Esophagus mucosa (tissue), 1 donor: Measurements from ENCODE around the gene SLC4A1AP. TPM values are rescaled to one million over a fixed set of nuclear protein-coding genes. Genes with fewer than 3 reads are reported as not detected.

Source experiments
- ATAC-seq: fragments of 200-7000 bp; cut with Tn5 transposase; one replicate; pipeline ENCODE4 v1.9.1; 2020
- total RNA-seq: library from RNA; stranded (reverse); gene quantifications from one replicate; pipeline ENCODE4 v1.2.4, GENCODE V29; 2023
- donor health status: DM: yes; HTN: yes; CAD: no.

The SLC4A1AP gene
- total RNA-seq, 1 donor from 2014 or later: 13.3 TPM

DNA sequence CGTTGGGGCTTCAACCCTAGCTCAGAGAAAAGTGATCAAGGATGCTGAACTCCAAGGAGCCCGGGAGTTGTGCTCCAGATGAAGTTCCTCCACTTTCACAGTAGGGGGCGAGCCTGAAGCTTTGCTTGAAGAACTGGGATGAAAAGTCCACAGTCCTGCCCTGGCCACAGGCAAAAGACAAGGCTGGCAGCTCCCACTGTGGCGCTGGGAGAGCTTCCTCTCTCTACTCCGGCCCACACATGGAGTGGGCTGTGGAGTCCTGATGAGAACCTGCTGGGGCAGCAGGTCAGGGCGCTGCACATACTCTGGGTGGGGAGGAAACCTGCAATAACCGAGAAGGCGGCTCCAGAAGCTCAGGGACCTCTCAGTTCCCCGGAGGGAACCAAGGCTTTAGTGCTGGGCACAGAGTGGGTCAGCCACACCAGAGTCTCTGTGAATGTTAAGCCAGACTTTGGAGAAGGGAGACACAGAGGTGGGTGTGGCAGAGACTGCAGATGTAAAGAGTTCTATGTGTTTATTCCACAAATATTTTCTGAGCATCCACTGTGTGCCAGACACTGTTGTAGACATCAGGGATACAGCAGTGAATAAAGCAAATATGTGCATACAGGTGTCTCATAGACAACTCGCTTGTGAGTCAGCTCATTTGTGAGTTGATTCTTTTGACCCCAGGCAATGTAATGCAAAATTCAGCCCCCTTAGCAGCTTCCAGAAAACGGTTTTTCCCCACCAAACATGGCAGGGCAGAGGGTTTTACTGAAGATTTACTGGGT is 59.9 kb downstream of the SLC4A1AP start:
- ATAC-seq: peak; percentile 59

DNA sequence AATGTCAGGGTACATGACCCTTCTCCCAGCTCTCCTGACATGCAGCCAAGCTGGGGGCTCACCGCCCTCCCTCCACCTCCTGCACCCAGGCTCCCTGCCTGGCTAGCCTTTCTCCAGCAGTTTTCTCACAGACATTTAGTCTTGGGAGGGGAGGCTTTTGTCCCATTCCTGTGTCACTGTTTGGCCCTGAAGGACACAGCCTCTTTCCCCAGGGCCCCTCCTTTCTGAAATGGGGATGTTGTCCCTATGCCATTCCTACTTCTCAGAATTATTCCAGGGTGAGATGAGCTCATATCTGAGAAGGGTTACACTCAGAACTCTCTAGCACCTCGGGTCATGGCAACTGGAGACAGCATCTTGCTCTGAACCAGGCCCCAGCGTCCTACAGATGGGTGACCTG is 60.5 kb downstream of the SLC4A1AP start:
- ATAC-seq: no peak

DNA sequence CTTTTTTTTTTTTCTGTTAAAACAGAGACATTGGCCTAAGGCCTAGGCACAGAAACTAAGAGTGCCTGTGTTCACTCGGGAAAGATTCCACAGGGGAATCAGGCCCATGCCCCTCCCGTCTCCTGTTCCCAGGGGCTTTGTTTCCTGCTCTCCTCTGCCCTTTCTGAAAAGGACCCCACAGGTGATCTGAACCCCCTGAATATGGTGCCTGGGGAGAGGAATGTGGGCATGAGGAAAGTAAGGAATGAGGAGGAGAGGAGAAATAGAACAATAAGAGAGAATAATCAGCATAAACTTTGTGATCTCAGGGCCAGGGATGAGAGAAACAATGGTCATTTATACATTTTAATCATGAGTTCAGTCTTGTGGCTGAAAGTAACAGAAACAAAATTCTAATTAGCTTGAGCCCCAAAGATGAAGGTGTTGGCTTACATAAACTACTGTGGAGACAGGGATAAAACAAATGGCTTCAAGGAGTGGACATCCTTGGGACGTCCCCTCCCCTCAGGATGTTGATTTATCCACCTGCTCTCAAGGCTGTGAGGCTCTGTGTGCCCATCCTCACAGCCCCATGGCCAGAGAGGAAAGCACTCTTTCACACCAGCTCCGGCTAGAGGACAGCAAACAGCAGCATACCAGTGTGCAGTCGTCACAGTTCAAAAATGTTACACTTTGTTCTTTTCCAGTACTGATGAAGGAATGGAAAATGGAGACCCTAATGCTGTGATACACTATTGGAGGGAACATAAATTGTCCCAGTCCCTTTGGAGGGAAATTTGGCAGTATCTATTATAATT is 61.4 kb downstream of the SLC4A1AP start:
- no peak for ATAC-seq

- ATAC-seq: peak; percentile 62
These were observed 63.6 kb downstream of the SLC4A1AP start for GRCh38 chr2:27727257-27727656.

GRCh38 chr2:27728081-27728858 is 64.6 kb downstream of the SLC4A1AP start:
- ATAC-seq: no peak

DNA sequence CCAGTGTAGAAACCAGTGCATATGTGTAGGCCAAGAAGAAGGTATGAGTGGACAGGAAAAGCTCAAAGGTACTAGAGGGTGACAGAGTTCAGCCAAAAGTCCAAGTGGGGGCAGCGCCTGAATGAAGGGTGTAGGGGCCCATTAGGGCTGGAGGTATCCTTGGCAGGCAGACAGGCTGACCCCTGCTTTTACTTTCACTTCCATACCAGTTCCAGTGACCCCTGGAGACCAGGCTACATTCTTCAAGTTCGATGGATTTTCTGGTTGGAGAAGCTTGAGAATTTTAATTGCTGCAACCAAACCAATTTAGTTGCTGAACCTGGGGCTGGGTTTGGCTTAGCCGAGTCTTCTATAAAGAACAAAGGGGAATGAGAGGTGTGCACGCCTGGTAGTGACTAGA is 65.5 kb downstream of the SLC4A1AP start:
- ATAC-seq: no peak

DNA sequence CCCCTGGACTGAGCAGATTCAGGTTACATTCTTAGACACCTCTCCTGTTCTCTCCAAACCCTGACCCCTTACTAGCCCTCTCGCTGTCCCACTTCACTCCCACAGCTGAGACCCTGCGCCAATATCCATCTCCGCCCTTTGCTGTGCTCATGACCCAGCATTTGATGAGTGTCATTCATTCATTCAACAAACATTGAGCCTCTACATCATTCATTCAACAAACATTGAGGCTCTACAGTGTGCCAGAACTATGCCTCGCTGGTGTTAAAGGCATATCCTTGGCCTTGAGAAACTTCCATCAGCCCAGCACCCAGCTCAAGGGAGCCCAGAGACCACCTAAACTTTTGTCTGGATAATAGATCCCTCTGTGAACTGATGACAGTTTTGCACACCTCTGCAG is 65.9 kb downstream of the SLC4A1AP start:
- no peak for ATAC-seq

DNA sequence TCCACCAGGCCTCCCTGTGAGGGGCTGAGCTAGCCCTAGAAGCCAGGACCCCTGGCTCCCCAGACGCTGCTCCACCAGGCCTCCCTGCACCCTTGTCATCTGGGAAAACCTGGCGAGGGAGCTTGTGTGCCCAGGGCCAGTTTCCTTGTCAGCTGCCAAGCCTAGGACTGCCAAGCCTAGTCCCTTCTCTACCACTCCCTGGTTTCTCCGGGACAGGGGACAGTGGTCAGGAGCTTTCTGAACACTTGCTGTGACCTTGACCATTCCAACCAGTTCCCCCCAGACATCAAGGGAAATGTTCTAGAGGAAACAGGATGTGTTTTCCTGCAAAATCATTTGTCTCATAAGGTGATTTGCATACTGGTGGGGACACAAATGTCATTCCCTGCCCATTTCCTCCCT is 66.6 kb downstream of the SLC4A1AP start:
- peak; percentile 21 for ATAC-seq

DNA sequence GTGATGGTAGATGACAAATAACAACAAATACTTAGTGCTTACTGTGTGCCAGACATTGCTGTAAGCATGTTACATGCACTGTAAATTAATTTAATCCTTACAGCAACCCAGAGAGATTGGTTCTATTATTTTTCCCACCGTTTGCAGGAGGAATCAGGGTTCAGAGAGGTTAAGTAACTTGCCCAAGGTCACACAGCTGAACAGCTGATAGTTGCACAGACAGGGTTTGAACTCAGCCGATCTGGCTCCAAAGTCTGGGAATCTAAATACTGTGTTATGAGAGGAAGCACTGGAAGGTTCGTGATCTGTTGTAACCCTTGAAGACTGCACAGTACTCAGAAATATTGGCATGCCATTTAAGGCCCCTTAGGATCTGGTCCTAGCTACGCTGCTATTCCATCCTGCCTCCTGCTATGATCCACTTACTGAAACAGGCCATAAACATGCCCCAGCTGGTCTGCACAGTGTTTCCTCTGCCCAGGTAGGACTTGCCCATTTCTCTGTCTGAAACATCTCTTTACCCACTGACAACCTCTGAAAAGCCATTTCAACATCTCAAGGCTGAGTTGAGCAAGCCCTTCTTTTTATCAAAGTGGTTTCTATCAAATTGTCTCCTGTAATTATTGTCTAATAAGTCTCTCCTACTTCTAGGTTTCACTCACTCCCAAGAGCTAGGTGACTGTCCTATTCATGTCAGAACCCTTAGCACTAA is 67.4 kb downstream of the SLC4A1AP start:
- peak; percentile 66 for ATAC-seq

DNA sequence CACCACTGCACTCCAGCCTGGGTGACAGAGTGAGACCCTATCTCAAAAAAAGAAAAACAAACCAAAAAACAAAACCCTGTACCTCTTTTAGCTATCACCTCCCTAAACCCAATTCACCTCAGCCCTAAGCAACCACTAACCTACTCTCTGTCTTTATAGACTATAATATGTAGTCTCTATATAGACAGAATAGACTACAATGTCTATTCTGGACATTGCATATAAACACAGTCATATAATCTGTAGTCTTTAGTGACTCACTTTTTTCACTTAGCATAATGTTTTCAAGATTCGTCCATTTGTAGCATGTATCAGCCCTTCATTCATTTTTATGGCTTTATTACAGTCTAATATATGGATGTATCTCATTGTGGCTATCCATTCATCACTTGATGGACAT is 70.6 kb downstream of the SLC4A1AP start:
- ATAC-seq: no peak

- peak; percentile 87 for ATAC-seq
These were observed 71.7 kb downstream of the SLC4A1AP start for GRCh38 chr2:27735263-27735904.

DNA sequence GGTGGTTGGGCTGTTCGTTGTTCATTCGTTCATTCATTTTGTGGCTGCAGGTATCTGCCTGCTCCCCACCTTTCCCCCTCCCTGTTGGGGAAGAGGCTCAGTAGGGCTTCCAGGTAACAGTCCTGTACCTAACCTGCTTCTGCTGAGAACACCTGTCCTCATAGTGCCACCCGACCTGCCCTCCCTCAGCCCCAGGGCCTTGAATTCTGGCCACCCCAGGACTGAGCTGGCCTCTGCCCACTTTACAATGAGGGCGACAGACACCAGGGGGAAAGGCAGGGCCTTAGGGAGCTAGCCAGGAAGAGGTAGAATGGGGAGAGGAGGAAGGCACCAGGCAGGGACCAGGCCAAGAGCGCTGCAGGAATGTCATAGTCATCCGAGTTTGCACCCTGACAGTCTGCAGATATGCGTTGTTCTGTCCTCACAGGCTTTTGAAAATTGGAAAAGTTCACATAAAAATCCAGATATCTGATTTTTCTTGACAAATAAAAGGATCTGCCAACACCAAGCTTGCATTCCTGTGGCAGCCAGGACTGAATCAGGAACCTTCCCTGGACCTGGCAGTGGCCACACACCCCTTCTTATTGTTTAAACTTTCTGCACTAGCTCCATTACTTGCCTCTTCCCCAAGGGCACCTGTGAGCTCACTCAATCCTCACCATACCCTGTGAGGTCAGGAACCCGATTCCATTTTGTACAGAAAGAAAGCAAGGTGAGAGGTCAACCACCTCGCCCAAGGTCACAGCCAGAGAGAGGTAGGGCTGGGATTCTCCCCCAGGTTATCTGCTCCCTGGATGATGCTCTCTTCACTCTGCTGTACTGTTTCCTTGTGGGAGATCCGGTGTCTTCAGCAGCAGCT is 72.6 kb downstream of the SLC4A1AP start:
- peak; percentile 9 for ATAC-seq

GRCh38 chr2:27736890-27737204 is 73.2 kb downstream of the SLC4A1AP start:
- ATAC-seq: no peak

DNA sequence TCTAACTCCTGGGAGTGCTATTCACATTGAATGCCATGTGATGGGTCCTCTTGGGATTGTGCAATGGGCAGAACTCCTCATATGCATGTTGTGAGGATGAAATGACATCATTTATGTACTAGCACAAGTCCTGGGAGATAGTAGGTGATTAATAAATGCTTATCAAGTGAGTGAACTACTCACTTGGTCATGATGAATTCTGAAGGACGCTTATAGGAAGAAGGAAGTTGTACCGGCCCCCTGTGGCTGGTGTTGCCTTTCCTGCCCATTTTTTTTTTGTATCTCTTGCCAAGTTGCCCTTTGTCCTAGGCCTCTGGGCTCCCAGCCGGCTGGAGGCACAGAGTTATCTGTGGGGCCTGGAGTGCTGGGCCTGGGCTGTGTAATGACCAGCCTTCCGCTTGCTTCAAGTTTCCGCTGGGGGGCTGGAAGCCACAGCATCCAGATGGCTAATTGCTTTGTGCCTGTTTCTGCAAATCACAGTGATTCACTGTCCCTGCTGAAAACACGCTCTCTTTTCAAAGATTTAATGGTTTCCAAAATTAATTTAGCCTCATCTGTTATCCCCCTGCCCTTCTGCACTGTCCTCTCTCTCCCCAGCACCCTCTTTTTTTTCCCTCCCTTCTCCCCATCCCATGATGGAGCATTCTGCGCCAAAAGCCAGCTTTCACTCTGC is 74.1 kb downstream of the SLC4A1AP start:
- ATAC-seq: peak; percentile 50

DNA sequence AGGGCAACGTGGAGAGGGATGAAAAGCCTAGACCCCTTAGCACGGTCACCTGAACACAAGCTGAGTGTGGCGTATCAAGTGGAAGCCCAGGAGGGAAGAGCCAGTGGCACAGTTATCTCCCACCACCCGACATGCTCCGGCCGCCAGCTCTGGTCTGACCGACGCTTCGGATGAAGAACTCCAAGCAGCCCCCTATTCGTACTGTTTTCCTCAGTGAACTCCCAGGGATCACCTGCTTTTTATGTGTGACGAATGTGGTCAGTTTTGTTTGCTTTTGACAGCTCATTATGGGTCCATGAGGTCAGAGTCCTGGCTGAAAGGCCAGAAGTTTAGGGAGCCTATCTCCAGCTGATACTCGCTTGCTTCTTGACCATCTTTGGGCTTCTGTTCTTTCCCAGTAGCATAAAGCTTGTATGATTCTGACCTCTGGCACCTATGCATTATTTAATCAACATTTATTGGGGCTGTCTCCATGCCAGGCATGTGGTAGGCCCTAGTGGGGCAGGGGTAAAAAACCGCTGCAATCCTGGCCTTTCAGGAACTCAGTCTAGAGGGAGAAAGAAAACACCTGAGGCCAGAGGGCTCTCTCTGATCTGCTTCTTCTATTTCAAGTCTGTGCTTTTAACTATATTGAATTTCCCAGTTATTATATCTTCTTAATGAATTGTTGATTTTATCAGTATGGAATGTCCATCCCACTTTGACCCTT is 74.8 kb downstream of the SLC4A1AP start:
- no peak for ATAC-seq

DNA sequence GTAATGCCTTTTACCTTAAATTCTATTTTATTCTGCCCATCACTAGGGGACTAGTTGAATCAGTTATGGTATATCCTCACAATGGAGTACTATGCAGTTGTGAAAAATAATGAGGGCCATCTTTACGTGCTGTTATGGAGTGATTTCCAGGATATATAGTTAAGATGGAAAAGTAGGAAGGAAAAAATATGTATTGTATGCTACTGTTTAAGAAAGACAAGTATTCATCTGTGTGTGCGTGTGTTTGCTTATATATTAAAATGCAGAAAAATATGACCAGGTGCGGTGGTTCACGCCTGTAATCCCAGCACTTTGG is 75.3 kb downstream of the SLC4A1AP start:
- ATAC-seq: no peak

- ATAC-seq: no peak
These were observed 78.0 kb downstream of the SLC4A1AP start for GRCh38 chr2:27741673-27742072.

DNA sequence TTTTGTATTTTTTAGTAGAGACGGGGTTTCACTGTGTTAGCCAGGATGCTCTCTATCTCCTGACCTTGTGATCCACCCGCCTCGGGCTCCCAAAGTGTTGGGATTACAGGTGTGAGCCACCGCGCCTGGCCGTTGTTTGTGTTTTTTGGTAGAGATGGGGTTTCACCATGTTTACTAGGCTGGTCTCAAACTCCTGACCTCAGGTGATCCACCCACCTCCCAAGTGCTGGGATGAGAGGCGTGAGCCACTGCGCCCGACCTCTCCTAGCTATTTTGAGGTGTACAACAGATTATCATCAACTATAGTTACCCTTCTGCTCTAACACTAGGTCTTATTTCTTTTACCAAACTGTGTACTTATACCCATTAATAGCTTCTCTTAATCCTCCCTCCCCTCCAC is 78.9 kb downstream of the SLC4A1AP start:
- ATAC-seq: no peak
